ENCODE data around the gene SCAND1.

DNA sequence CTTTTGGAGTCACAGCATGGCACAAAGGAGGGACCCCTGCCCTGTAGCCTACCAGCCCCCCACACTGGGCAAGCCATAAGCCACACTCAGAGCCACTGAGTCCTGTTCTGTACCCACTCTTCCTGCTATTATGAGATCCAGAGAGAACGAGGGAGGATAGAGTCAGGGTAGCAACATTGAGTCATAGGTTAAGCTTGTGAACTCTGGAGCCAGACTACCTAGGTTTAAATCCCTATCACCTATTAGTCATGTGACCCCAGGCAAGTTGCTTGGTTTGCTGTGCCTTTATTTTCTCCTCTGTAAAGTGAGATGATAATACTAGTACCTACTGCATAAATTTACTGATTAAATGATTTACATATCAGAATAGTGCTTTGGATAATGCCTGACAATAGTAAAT, 14.6 kb upstream of the SCAND1 start:
- no peak for TF ChIP-seq ESRRA (IDR thresholded peaks at IDR 0.05; ENCODE audit: borderline replicate concordance, low read length)
- no peak for TF ChIP-seq JUN (IDR thresholded peaks at IDR 0.05)
- TF ChIP-seq HOXB13 (CRISPR knock-in tag; IDR thresholded peaks at IDR 0.05; ENCODE audit: low read depth) = no peak
- TF ChIP-seq, protein P1, sequence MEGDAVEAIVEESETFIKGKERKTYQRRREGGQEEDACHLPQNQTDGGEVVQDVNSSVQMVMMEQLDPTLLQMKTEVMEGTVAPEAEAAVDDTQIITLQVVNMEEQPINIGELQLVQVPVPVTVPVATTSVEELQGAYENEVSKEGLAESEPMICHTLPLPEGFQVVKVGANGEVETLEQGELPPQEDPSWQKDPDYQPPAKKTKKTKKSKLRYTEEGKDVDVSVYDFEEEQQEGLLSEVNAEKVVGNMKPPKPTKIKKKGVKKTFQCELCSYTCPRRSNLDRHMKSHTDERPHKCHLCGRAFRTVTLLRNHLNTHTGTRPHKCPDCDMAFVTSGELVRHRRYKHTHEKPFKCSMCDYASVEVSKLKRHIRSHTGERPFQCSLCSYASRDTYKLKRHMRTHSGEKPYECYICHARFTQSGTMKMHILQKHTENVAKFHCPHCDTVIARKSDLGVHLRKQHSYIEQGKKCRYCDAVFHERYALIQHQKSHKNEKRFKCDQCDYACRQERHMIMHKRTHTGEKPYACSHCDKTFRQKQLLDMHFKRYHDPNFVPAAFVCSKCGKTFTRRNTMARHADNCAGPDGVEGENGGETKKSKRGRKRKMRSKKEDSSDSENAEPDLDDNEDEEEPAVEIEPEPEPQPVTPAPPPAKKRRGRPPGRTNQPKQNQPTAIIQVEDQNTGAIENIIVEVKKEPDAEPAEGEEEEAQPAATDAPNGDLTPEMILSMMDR (IDR thresholded peaks at IDR 0.05) = no peak
- TF ChIP-seq BCL3 (IDR thresholded peaks at IDR 0.05) = no peak
- no peak for TF ChIP-seq SREBF2 (IDR thresholded peaks at IDR 0.05)
- TF ChIP-seq RFX5 (IDR thresholded peaks at IDR 0.05) = no peak
